Smooth muscle cell of the brain vasculature (primary cell): Measurements from ENCODE around the gene OTOS.

Experiments
- DNase-seq: peaks from one replicate; pipeline ENCODE4 v3.0.0-alpha.2; 2012; ENCODE audit warnings: low read depth, low spot score

The OTOS gene

DNA sequence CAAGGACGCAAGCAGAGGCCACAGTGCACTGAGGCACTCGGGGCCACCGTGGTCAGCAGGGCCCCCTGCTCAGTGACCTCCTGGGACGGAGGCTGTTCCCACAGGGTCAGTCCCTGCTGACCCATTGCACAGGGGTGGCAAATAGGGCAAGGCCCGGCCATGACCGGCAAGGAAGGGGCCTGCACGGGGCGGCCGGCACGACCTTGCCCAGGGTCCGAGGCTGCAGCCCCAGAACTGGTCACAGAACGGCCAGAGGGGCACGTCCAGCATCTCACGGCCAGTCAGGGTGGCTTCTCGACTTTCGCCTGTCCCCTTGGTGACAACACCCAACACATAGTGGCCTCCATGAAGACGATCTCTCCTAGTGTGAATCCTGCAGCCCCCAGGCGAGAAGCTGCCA, 27.6 kb upstream of the OTOS start:
- DNase-seq: no peak

DNA sequence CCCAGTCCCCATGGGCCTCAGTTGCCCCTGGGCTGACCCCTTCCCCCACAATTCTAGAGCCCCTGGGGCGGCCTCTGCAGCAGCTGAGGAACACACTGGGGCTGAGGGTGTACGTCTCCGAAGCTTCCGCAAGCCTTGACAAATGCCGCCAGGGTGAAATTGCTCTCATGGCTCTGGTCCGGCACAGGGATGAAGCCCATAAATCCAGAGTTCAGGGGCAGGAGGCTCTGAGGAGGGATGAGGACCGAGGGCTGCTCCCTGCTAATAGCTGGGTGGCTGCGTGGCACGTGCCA, 27.1 kb upstream of the OTOS start:
- DNase-seq: no peak

DNA sequence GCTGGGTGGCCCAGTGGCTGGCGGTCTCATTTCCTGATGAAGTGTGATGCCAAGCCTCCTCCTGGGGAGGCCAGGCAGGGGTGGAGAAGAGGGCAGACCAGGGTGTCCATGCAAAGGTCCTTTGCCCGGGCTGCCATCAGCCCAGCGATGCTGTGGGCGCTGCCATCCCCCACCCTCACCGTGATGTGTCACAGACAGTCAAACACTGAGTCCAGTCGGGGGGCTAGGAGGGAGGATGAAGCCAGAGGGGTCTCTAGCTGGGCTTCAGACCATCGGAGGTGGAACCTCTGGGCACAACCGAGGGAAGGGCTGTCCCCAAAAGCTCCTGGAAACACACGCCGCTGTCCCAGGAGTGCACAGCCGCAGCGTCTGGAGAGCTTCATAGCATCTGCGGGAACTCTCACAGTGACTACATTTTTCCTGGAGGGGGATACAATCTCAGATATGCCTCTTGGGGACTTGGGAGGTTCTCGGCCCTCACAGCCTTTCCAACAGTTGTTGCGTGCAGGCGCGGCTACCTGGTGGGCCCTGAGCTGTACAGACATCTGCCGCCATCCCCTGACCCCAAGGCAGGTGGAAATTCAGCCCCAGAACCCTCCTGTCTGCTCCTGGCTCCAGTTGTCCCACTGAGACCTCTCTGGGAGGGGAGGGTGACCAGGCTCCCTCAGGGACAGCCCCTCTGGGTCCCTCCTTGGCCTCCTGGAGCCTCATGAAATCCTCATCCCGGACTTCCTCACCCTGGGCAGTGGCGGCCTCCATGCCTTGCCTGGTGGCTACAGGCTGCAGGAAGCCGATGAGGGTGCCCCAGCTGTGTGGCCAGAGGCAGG, 26.5 kb upstream of the OTOS start:
- no peak for DNase-seq

DNA sequence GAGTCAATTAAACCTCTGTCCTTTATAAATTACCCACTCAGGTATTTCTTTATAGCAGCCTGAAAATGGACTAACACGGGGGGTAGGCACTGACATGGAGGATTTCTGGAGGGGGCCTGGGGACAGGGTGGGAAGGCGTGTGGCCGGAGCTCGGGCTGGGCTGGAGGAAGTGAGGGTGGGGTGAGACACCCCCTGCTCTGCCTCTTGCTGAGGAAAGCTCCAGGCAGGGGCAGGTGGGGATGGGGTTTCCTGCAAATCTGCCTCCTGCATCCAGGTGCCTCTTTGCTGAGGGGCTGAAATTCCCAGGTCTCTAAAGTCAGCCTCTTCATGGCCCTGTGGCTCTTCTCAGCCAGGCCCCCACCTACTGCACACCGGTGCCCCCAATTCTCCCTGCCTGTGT, 25.7 kb upstream of the OTOS start:
- no peak for DNase-seq

DNA sequence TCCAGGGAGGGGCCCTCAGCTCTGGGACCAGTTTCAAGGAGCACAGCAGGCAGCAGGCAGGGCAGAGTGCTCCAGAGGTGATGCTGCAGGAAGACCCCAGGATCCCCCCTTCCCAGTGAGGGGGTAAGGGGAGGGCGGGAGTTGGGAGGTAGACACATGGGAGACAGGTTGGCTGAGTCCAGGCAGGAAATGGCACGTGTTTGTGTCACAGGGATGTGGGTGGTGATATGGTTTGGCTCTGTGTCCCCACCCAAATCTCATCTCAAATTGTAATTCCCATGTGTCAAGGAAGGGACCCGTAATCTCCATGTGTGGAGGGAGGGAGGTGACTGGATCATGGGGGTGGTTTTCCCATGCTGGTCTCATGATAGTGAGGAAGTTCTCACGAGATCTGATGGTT, 25.2 kb upstream of the OTOS start:
- no peak for DNase-seq

DNA sequence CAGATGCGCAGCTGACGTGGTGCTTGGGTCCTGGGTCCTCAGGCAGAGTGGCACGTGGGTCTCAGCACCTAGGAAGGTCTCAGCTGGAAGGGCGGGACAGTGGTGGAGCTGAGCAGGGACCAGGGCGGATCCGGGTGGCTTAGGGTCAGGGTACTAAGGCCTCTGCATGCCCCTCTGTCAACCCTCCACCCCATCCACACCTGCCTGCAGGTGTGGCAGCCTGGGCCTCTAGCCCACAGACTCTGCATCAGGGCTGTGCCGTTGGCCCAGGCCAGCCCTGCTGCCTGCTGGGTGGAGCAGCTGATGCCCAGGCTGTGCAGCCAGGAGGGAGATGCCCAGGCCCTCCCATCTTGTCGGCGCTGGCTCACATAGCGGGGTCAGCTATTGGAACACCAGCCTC, 24.6 kb upstream of the OTOS start:
- no peak for DNase-seq

DNA sequence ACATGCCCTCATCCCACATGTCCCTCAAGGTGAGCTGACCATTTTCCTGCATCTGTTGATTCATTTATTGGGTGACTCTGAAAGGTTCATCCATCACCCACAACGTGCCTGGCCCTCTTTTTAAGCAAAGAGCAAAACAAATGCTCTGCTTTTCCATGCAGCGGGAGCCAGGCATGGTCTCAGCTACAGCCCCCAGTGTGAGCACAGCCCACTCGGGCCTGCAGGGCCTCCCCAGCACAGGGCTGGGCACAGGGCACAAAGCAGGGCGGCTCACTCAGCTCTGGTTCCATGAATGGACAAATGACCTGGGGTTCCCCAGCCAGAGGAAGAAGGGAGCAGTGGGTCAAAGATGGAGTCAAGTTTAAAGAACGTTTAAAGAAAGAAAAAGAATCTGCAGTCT, 24.1 kb upstream of the OTOS start:
- DNase-seq: no peak

DNA sequence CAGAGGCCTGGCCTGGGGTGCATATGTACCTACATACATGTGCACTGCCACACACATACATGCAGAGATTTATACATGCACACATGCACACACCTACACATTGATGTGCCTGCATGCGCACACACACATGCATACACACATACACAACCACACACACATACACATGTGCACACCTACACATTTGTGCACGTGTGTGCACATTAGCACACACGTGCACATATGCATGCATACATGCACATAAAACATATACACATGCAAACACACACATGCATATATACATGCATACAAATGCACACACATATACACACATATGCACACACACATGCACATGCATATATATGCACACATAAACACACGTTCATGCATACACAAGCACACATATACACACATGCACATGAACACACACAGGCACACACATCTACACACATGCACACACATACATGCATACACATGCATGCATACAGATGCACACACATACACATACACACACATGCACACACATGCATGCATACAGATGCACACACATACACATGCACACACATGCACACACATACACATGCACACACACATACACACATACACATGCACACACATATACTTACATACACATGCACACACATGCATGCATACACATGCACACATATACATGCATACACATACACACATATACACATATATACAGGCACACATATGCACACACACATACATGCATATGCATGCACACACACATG, 23.6 kb upstream of the OTOS start:
- DNase-seq: no peak

DNA sequence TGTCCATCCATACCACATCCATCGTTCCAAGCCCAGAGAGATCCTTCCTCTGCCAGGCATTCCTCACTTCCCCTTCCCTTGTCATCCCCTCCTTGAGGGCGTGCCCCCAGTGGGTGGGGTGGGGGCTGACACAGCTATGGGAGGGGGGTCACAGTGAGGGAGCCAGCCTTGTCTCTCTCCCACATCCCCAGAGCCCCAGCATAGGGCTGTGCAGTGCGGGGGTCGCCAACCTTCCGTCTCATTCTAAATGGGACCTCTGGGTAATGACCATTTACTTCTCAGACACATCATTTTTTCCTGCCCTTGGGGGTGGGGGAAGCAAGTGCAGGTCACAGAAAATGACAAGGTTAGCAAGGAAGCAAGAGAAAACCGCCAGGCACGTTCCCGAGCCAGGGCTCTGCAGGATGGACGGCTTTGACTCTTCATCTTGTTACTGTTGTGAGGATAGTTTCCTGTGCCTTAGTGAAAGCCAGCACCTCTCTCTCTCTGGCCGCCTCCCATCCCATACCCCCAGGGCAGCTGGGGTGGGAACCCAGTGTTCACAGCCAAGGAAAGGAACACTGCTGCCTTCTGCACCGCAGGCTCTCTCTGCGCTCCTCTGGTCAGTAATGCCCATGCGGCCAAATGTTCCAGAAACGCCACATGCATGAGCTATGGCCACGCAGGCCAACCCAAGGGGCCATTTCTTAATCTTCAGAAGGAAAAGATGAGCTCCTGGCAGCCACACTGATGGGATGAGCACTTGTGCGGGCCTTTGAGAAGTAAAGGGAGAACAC, 22.7 kb upstream of the OTOS start:
- DNase-seq: no peak

DNA sequence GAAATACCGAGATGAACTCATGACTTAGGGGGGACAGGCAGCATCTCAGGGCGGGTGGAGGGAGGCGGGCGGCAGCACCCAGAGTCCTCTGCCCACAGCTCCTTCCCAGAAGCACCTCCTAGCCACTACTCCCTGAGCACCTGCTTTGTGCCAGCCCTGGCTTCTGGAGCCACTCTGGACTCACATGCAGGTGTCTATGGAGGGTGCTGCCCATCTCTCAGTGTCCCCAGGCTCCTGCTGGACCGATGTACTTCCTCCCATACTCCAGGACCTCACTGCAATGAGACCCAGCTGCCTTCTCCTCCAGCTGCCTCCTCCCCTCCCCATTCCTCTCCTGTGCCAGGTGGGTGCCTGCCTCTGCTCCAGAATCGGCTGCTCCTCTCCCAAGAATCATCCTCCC, 22.1 kb upstream of the OTOS start:
- no peak for DNase-seq

DNA sequence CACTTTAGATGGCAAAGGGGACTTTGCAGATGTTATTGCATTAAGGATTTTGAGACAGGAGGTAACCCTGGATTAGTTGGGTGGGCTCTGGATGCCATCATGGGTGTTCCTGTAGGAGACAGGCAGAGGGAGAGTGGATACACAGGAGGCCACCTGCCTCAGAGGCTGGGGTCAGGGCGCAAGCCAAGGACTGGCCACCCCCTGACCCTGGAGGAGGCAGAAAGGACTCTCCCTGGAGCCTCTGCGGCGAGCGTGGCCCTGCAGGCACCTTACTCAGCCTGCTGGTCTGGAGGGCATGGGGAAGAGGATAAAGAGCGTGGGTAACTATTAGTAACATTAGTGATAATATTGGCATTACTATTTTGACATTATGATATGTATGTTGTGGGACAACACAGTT, 21.6 kb upstream of the OTOS start:
- DNase-seq: no peak

DNA sequence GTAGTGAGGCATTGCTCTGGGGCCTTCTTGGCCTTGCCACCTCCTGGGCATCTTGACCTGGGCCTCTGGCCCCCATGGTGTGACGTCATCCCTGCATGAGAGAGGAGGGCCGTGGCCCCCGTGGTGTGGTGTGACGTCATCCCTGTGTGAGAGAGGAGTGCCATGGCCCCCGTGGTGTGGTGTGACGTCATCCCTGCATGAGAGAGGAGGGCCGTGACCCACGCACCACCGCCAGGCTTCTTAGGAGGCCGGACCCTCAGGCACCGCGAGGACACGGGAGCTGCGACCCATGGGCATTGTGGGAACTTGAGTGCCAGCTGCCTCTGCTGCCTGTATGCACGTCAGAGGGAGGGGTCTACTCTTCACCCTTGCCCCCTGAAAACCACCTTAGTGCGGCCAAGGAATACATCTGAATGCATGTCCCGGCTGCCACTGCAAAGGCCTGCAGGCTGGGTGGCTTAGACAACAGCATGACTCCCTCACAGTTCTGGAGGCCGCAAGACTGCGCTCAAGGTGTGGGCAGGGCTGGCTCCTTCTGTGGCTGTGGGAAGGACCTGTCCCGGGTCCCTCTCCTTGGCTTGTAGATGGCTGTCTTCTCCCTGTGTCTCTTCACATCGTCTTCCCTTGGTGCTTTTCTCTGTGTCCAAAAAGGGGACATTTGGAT, 20.8 kb upstream of the OTOS start:
- no peak for DNase-seq

DNA sequence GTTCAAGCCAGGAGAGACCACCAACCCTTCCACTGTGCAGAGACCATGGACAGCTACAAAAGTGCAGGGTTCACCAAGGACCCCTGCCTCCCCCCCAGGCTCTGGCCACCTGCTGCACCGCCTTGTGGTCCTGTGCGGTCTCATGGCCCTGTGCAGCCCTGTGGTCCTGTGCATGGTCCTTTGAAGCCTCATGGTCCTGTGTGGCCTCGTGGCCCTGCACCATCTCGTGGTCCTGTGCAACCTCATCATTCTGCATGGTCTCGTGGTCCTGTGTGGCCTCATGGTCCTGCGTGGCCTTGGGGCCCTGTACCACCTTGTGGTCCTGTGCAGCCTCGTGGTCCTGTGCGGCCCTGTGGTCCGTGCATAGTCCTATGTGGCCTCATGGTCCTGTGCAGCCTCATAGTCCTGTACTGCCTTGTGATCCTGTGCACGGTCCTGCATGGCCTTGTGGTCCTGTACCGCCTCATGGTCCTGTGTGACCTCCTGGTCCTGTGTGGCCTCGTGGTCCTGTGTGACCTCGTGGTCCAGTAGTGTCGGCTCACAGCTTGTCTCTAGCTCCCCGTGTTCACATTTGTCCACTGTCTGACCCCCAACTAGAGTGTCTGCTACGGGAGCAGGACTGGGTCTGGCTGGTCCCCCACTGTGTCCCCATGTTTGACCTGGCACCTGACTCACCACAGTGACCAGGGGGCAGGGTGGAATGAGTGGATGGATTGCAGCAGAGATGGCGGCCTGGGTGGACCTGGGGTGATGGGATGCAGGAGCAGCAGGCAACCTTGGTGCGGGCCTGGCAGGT, 20.0 kb upstream of the OTOS start:
- DNase-seq: no peak

DNA sequence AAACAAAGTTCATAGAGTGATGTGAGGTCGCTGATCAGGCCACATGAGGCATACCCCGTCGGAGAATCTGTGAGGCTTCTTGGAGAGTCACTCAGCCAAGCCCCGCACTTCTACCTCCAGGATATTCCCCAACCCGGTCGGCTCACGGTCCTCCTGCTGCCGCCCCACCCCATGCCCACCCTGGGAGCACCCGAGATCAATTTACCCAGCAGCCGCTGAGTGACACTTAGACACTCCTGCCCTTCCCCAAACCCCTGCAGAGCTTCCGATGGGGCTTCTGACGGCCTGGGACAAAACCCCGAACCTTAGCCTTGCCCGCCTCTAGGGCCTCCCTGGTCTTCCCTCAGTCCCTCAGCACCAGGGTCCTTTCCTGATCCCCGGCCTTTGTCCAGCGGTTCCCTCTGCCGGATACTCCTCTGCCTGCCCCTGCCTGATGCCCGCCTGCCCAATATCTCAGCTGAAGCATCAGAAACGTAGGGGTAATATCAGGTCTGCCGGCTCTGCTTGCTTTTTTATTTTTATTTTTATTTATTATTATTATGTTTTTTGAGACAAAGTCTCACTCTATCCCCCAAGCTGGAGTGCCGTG, 18.9 kb upstream of the OTOS start:
- no peak for DNase-seq

DNA sequence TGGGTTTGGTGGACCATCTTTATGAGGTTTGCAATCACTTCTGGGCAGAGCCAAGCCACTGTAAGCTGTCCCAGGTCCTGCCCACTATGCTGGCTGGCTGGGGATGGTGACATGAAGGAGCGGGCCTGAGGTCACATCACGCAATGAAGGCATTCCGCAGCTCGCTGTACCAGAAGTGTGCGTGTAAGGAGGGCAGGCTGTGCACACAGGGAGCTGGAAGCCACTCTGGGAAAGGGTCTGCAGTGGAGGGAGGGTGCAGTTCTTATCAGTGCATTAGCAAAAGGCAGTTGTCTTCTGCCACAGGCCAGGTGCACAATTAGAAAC, 16.7 kb upstream of the OTOS start:
- DNase-seq: no peak

DNA sequence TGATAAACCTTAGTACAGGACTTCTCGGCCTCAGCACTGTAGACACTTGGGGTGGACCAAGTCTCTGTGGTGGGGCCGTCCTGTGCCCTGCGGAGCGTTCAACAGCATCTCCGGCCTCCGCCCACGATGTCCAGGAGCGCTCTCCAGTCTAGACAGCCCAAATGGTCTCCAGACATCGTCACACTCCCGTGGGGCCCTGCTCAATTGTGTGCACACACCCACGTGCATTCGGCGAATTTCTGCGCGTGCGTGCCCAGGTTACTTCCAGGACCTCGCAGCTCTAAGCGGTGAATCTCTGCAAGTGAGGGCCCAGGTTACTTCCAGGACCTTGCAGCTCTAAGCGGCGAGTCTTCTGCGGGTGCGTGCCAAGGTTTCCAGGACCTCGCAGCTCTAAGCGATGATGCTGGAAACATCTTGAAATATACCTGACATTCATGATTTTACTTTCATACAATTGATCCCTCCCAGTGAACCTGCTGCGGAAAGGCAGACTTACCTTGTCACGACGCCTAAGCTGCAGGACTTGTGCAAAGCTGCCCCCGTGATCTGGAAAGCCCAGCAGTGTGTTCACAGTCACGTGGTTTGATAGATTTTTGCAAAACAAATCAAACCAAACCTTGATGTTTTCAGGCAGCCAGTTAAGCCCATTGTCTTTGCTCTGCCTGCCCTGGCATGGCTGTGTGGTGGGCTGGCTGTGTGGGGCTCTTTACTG, 16.1 kb upstream of the OTOS start:
- DNase-seq: no peak

DNA sequence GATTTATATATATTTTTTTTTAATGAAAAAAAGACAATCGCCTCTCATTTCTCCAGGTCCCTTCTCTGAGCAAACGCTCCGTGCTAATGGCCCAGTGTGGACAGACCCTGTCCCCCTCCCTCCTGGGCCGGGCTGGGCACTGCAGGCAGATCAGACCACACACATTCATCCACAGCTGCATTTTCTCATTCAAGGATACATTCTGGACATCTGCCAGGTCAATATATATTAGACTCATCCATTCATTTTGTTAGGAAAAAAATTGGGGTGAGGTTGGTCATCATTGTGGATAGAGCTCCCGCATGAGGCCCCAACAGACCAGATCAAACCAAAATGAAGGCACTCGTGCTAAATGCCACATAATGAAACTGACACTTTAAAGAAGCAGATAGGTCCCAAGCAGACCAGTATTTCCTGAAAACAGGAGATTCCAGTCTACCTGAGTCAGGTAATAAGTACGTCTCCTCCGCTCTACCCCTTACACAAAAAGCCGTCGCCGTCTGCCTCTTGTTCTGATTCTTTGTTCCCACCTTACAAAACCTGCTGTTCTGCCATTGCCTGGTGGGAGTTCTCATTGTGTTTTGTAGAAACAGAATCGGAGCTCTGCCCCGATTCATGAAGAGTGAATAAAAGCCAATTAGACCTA, 15.4 kb upstream of the OTOS start:
- DNase-seq: no peak

DNA sequence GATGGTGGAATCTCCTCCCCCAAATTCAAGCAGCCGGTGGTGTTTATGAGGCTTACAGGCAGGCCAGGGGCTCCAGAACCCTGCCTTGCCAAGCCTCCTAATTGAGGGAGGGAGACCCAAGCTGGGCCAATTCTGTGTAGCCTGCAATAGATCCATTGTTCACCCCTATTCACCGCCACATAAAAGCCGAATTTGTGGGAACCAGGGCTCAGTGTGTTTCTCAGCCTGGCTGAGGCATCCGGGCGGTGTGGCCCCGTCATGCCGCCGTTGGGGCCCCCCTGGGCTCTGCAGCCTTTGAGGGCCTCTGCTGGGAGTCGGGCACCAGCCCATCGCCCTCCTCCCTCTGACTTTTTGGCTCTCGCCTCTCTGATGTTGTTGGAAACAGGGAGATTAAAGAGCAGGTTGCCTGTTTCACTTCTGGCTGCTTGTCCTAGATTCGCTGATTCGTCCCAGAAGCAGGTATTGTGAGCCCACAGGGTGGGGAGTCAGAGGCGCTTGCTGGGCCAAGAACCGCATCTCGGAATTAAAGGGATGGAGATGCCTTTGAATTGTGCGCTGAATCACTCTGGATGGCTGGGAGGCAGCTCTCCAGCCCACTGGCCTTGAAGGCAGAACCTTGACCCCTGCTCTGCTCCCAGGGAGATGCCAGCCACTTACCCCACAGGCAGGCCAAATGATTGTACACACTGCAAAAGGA, 14.7 kb upstream of the OTOS start:
- DNase-seq: no peak

DNA sequence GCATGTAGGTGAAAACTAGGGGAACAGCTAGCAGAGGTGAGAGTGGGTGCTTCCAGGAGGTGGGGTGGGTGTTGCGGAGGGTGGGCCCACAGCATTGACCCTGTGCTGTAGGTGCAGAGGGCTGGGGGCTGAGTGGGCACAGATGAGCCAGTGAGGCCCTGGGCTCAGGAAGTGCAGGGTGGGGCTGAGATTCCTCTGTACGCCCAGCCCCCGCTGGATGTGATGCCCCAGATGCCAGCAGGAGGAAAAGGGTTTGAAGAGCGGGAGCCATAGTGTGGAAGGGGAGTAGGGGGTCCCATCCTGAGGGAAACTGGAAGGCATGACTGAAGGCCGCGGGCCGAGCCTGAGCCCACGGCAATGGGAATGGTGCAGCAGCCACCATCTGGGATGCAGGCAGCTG, 14.1 kb upstream of the OTOS start:
- no peak for DNase-seq
